Osteoblast (primary cell): ENCODE measurements around the gene LBX1. TPM values are rescaled to one million over a fixed set of nuclear protein-coding genes. Genes with fewer than 3 reads are reported as not detected.

Experiments
- DNase-seq: peaks from one replicate; pipeline ENCODE4 v3.0.0; 2011; ENCODE audit warnings: low spot score, mixed read lengths; ENCODE audit not compliant: insufficient read length; ENCODE audit errors: missing footprints
- H2AFZ ChIP-seq: 2 replicates; pipeline ENCODE4 v1.6.0; 2011; ENCODE audit warnings: mild to moderate bottlenecking, low read length
- H3K27ac ChIP-seq: 2 replicates; pipeline ENCODE4 v1.5.1; 2011; ENCODE audit warnings: mild to moderate bottlenecking, low read depth, low read length, moderate library complexity
- H3K27me3 ChIP-seq: 2 replicates; pipeline ENCODE4 v1.6.0; 2012; ENCODE audit warnings: mild to moderate bottlenecking, control low read depth, inconsistent platforms, low read length, moderate library complexity; ENCODE audit not compliant: insufficient read depth
- H3K36me3 ChIP-seq: 2 replicates; pipeline ENCODE4 v1.5.1; 2011; ENCODE audit warnings: mild to moderate bottlenecking, low read length, control low read depth, moderate library complexity; ENCODE audit not compliant: insufficient read depth
- H3K4me1 ChIP-seq: 2 replicates; pipeline ENCODE4 v1.5.1; 2011; ENCODE audit warnings: mild to moderate bottlenecking, low read length, control low read depth, moderate library complexity; ENCODE audit not compliant: insufficient read depth
- H3K4me2 ChIP-seq: 2 replicates; pipeline ENCODE4 v1.6.0; 2011; ENCODE audit warnings: mild to moderate bottlenecking, low read length; ENCODE audit not compliant: insufficient read depth
- H3K4me3 ChIP-seq: fragments of 200-600 bp; sonication (generic); 3 replicates; pipeline ENCODE4 v1.5.1; 2012; ENCODE audit warnings: mild to moderate bottlenecking, low read length, inconsistent platforms; ENCODE audit not compliant: insufficient read depth
- H3K79me2 ChIP-seq: 2 replicates; pipeline ENCODE4 v1.6.0; 2012; ENCODE audit warnings: mild to moderate bottlenecking, low read length, control low read depth, inconsistent platforms; ENCODE audit not compliant: insufficient read depth
- H3K9me3 ChIP-seq: 2 replicates; pipeline ENCODE4 v1.5.1; 2011; ENCODE audit warnings: low read depth, low read length, control low read depth
- H4K20me1 ChIP-seq: 2 replicates; pipeline ENCODE4 v1.6.0; 2012; ENCODE audit warnings: mild to moderate bottlenecking, low read length, control low read depth; ENCODE audit not compliant: insufficient read depth
- CTCF ChIP-seq: IDR thresholded peaks from 2 replicates; pipeline ENCODE4 v1.5.1; 2011; ENCODE audit warnings: mild to moderate bottlenecking, low read depth, low read length, moderate library complexity; ENCODE audit errors: extremely low read depth
- total RNA-seq: library from RNA; depleted of rRNA; stranded (reverse); fragments of >200 nt; gene quantifications from 2 replicates; pipeline ENCODE4 v1.2.3, GENCODE V29; 2012

Gene LBX1
- total RNA-seq, 1 donor = not detected

GRCh38 chr10:101224060-101224909 is 5.0 kb downstream of the LBX1 start:
- H3K79me2 ChIP-seq = no peaks in the 10 kb centered on the region
- H2AFZ ChIP-seq = no peak overlapping the region
- no peaks in the 10 kb centered on the region for H3K36me3 ChIP-seq
- no peak overlapping the region for H3K4me3 ChIP-seq
- H4K20me1 ChIP-seq = peaks cover 6% of the 10 kb centered on the region
- no peaks in the 10 kb centered on the region for H3K4me1 ChIP-seq
- H3K27ac ChIP-seq = no peak overlapping the region
- H3K4me2 ChIP-seq = no peak overlapping the region
- DNase-seq = peak; percentile 73
- H3K27me3 ChIP-seq = peaks cover 97% of the 10 kb centered on the region
- H3K9me3 ChIP-seq = no peaks in the 10 kb centered on the region
- TF ChIP-seq CTCF = no peak

- no peak for TF ChIP-seq CTCF
- no peaks in the 10 kb centered on the region for H3K9me3 ChIP-seq
- H3K27ac ChIP-seq = no peak overlapping the region
- no peaks in the 10 kb centered on the region for H3K79me2 ChIP-seq
- no peaks in the 10 kb centered on the region for H3K4me1 ChIP-seq
- no peak overlapping the region for H2AFZ ChIP-seq
- peak; percentile 80 for DNase-seq
- H3K4me2 ChIP-seq = peak overlapping the region; percentile 57
- H3K36me3 ChIP-seq = no peaks in the 10 kb centered on the region
- H4K20me1 ChIP-seq = peaks cover 8% of the 10 kb centered on the region
- peaks cover 98% of the 10 kb centered on the region for H3K27me3 ChIP-seq
- H3K4me3 ChIP-seq = peak overlapping the region; percentile 53
These were observed 5.8 kb downstream of the LBX1 start for GRCh38 chr10:101223274-101224059.

- peak; percentile 92 for DNase-seq
- Histone ChIP-seq H3K4me1 (no peaks in the 10 kb centered on the region), H3K4me3 (peak overlapping the region; percentile 53), H3K9me3 (no peaks in the 10 kb centered on the region), H3K4me2 (peak overlapping the region; percentile 57), H4K20me1 (peaks cover 9% of the 10 kb centered on the region), H2AFZ (no peak overlapping the region), H3K36me3 (no peaks in the 10 kb centered on the region), H3K27me3 (peaks cover 98% of the 10 kb centered on the region), H3K27ac (no peak overlapping the region), H3K79me2 (no peaks in the 10 kb centered on the region)
- no peak for TF ChIP-seq CTCF
These were observed 6.5 kb downstream of the LBX1 start for GRCh38 chr10:101222683-101223273.
